H1 (cell line): Measurements from ENCODE around the gene LRRFIP1. TPM values are rescaled to one million over a fixed set of nuclear protein-coding genes. Genes with fewer than 3 reads are reported as not detected.

Source experiments
- EZH2 ChIP-seq: fragments of 200-600 bp; sonication (generic); IDR thresholded peaks from 2 replicates; pipeline ENCODE4 v1.7.1; 2012; ENCODE audit warnings: low read depth, mild to moderate bottlenecking, moderate library complexity, low read length, inconsistent platforms; ENCODE audit not compliant: severe bottlenecking
- JUN ChIP-seq: IDR thresholded peaks from 2 replicates; pipeline ENCODE4 v1.6.1; 2011; ENCODE audit warnings: low read depth, mild to moderate bottlenecking, improper control_type of control experiment, low read length
- SUZ12 ChIP-seq: fragments of 200-600 bp; sonication (generic); IDR thresholded peaks from 2 replicates; pipeline ENCODE4 v1.6.1; 2012; ENCODE audit warnings: mild to moderate bottlenecking, inconsistent platforms, low read length, moderate library complexity, mixed read lengths
- polyA plus RNA-seq, 7 experiments: library from polyadenylated mRNA; depleted of rRNA in 3 of 7; stranded (reverse) in 5 of 7; unstranded in 2 of 7; fragments of >200 nt in 5 of 7; fragments of 200-250 nt in 2 of 7; gene quantifications; 1 replicate in 5 of 7; 2 replicates in 1 of 7; 4 replicates in 1 of 7; pipeline versions ENCODE4 v1.2.1 to v1.2.3, GENCODE V29; 2011 to 2013; ENCODE audit warnings: missing spikeins in 2 of 7, mixed read lengths in 2 of 7
- total RNA-seq: library from RNA; stranded (reverse); fragmentation: NEBNext Ultra II Directional; extraction: Animal tissue kit (Norgen Biotek cat#: 25700); gene quantifications from 2 replicates; pipeline ENCODE4 v1.2.1, GENCODE V29; 2021

LRRFIP1 gene
- total and polyA plus RNA-seq, 2 of the 8 experiments (the other 6 are each of a cell fraction or from before 2014, with no cell fraction given): 12.1 to 75.8 TPM

- TF ChIP-seq JUN (no peak), SUZ12 (no peak), EZH2 (no peak)
Observed at GRCh38 chr2:237708491-237708890, 81.1 kb downstream of the LRRFIP1 start (continued).
